ELF-1 (cell line): ENCODE measurements around the gene GLYATL1.

Experiments
- DNase-seq: peaks from one replicate; pipeline ENCODE4 v3.0.0-alpha.2; 2016; ENCODE audit warnings: low read depth, low spot score

Gene GLYATL1

GRCh38 chr11:58939277-58939676, at the start of gene GLYATL1:
Gene GLYATL1, plus strand, starts transcription at chr11:58939488. Its CDS starts 7,600 bp downstream, at chr11:58947088.
- DNase-seq = no peak

- no peak for DNase-seq
These were observed 45.4 kb upstream of the GLYATL1 start for GRCh38 chr11:58893899-58894298.

GRCh38 chr11:58898106-58898505, 41.2 kb upstream of the GLYATL1 start:
- DNase-seq = no peak

- DNase-seq = peak; percentile 98
These were observed 38.5 kb upstream of the GLYATL1 start for GRCh38 chr11:58900479-58901420.

GRCh38 chr11:58902881-58903280, 36.4 kb upstream of the GLYATL1 start:
- no peak for DNase-seq

GRCh38 chr11:58905011-58905720, 34.1 kb upstream of the GLYATL1 start:
- DNase-seq = peak; percentile 41

- peak; percentile 88 for DNase-seq
These were observed 33.4 kb upstream of the GLYATL1 start for GRCh38 chr11:58905721-58906547.

- DNase-seq = no peak
These were observed 31.5 kb upstream of the GLYATL1 start for GRCh38 chr11:58907780-58908179.

GRCh38 chr11:58912124-58912523, 27.2 kb upstream of the GLYATL1 start:
- DNase-seq = no peak

- DNase-seq = no peak
These were observed 25.6 kb upstream of the GLYATL1 start for GRCh38 chr11:58913685-58914084.

- DNase-seq = no peak
These were observed 24.3 kb upstream of the GLYATL1 start for GRCh38 chr11:58914821-58915543.

- DNase-seq = no peak
These were observed 22.7 kb upstream of the GLYATL1 start for GRCh38 chr11:58916637-58917036.

GRCh38 chr11:58917159-58917783, 22.0 kb upstream of the GLYATL1 start:
- DNase-seq = no peak

GRCh38 chr11:58919561-58919960, 19.7 kb upstream of the GLYATL1 start:
- DNase-seq = no peak

- DNase-seq = no peak
These were observed 19.3 kb upstream of the GLYATL1 start for GRCh38 chr11:58919980-58920379.

GRCh38 chr11:58921778-58922390, 17.4 kb upstream of the GLYATL1 start:
- DNase-seq = no peak

GRCh38 chr11:58922479-58922878, 16.8 kb upstream of the GLYATL1 start:
- no peak for DNase-seq

GRCh38 chr11:58923300-58923788, 15.9 kb upstream of the GLYATL1 start:
- DNase-seq = peak; percentile 61

GRCh38 chr11:58924230-58924629, 15.1 kb upstream of the GLYATL1 start:
- no peak for DNase-seq

GRCh38 chr11:58926251-58926650, 13.0 kb upstream of the GLYATL1 start:
- no peak for DNase-seq
